HTR-8/SVneo (cell line): ENCODE results near the gene DDX41.
"Not testable (repeated sequence)": the region's sequence is repeated elsewhere in the genome, so short reads cannot be mapped to it uniquely, and the experiment has no call there.

Source experiments
- DNase-seq: peaks from one replicate; pipeline ENCODE4 v3.0.0; 2011; ENCODE audit warnings: low spot score, mixed read lengths; ENCODE audit not compliant: insufficient read length
- FAIRE-seq: peaks from 2 replicates; lab custom pipeline; 2011; peaks lifted over from hg19 to GRCh38; lab: Jason Lieb, UNC

Gene DDX41

DNA sequence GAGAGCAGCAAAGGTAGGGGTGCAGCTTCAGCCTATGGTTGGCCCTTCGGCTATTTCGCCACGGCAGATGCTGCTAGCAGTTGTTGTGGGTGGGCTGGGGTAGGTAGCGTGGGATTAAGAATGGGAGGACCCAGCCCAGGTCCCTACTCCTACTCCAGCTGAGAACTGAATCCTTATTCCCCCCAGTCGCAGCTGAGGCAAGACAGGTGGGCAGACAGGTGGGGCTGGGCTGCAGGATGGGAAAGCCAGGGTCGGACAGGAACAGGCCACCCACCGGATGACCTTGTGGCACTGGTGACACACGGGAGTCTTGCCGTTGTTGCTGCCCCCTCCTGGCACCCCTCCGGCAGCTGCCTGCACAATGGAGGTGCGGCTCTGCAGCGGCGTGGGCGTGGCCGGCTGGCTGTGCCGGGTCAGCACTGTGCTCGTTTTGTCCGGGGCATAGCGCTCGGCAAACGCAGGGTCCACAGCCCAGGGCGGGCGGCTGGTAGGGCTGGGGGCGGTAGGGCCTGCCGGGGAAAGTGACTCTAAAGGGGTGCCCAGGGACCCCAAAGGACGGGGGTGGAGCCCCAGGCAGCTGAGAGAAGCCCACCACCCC lies 27.5 kb downstream of the DDX41 start:
- FAIRE-seq (no peak), DNase-seq (no peak)

DNA sequence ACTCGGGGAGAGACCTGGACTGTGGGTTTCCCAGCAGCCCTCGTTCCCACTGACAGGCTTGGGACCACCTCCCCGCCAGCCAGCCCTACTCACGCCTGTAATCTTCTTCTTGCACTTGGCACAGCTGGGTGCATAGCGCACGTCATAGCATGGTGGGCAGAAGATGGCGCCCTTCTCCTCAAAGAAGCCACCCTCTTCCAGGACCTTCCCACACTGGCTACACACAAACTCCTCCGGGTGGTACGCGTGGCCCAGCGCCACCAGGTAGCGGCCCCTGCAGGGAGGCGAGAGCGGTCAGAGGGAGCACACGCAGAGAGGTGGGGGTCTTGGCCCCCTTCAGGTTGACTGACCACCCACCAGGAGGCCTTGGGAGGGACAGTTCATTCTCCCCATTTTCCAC lies 28.8 kb downstream of the DDX41 start:
- DNase-seq: no peak
- FAIRE-seq: no peak

DNA sequence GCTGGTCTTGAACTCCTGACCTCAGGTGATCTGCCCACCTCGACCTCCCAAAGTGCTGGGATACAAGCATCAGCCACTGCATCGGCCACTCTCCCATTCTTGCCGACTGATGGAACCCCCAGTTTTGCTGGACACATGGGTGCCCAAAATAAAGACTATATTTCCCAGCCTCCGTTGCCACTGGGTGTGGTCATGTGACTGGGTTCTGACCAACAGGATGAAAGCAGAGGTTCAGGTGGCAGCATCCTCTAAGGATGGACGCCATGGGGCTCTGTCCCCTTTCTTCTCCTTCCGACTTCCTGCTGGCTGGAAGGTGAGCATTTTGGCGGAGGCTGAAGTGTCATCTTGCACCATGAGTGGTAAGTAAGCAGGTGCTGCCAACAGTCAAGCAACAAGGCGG lies 29.6 kb downstream of the DDX41 start:
- DNase-seq (no peak), FAIRE-seq (no peak)

DNA sequence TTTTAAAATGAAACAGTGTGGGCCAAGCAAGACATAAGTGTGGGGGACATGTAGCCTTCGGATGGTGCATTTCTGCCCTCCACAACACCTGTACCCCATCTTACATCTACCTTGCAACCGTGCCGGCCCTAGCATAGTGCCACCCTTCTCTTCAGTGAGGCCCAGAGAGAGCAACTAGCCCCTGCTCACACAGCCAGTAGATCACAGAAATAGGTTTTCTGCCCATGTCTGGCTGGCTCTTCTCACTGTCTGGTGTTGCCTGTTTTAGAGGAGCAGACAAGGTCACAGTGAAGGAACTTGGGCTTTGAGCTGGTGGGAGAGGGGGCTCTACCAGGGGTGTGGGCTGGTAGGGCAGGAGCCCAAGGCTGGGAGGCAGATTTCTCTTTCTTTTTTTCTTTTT lies 30.5 kb downstream of the DDX41 start:
- FAIRE-seq (no peak), DNase-seq (no peak)

DNA sequence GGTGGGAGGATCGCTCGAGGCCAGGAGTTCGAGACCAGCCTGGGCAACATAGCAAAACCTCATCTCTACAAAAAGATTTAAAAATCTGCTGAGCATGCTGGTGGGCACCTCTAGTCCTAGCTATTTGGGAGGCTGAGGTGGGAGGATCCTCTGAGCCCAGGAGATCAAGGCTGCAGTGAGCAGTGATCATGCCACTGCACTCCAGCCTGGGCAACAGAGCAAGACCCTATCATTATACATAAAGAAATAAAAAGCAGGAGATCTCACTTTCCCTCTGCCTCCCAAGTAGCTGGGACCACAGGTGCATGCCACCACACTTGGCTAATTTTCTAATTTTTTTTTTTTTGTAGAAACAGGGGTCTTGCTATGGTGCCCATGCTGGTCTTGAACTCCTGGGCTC lies 31.0 kb downstream of the DDX41 start:
- not testable (repeated sequence) for FAIRE-seq

DNA sequence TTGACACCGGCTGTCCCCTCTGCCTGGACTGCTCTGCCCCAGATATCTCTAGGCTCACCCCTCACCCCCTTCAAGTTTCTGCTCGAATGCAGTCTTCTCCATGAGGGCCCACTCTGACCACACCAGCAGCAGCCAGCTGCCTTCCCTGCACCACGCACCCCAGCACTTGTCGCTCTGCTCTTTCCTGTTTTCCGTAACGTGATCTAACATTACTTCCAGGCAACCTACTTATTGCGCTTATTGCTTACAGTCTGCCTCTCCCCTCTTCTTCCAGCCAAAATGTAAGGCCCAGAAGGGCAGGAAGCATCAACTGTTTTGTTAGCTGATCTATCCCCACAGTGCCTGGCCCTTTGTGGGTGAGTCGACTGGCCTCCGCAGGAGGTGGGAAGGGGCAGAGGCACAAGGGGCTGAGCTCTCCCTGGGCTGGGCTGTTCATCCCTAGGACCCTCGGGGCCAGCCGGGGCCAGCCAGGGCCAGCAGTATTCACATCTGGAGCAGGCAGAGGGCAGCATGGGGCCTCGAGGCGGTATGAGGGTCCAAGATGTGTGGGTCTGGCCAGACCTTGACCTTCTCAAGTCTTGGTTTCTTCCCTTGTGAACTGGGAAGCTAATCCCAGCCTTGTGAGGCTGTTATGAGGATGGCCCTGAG lies 31.7 kb downstream of the DDX41 start:
- no peak for FAIRE-seq
- DNase-seq: no peak

More for the DNA sequence above, 31.0 kb downstream of the DDX41 start:
- not testable (repeated sequence) for DNase-seq

DNA sequence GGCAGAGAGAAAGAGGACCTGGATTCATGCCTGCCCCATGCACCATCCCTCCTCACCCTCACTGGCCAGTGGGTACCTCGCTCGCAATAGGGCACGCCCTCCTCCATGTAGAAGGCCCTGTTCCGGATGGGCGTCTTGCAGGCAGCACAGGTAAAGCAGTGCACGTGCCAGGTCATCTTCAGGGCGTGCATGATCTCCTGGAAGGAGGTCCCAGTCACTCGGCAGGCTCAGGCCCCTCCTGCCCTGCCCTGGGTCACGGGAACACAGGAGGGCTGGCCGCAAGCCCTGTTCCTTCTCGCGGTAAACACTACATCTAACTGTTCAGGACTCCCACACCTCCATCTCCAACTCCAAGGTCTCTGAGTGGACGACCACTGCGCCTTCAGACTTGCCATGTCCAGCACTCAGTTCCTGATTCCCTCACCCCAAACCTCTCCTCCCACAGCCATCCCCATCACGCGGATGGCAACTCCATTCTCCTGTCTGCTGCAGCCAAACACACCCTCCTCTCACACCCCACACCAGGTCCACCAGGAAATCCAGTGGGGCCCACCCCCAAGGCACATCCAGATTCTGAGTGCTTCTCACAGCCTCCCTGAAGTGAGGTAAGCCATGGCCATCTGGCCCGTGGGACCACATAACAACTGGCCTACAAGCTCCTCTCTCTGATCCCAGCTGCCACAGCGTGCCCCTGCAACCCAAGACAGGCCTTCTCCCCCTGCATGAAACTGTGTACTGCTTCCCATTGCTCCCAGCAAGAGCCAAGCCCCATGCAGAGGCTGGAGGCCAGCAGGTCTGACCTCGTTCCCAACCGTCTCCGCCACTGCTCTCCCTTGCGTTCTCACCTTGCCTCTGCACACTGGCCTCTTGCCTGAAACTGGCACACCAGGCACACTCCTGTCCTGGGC lies 32.5 kb downstream of the DDX41 start:
- no peak for FAIRE-seq
- no peak for DNase-seq

DNA sequence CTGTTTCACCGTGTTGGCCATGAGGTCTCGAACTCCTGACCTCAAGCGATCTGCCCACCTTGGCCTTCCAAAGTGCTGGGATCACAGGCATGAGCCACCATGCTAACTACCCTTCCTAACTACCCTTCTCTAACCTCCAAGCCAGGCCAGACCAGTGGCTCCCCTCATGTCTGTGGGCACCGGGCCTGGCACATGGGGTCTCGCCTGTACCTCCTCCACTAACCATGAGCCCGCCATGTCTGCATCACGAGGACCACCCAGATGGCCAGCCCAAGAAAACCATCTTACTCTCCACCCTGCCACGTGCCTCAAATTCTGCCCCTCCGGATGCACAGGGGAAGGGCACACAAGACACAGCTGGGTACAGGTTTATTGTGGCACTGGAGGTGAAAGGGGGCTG lies 33.7 kb downstream of the DDX41 start:
- FAIRE-seq (no peak), DNase-seq (no peak)

DNA sequence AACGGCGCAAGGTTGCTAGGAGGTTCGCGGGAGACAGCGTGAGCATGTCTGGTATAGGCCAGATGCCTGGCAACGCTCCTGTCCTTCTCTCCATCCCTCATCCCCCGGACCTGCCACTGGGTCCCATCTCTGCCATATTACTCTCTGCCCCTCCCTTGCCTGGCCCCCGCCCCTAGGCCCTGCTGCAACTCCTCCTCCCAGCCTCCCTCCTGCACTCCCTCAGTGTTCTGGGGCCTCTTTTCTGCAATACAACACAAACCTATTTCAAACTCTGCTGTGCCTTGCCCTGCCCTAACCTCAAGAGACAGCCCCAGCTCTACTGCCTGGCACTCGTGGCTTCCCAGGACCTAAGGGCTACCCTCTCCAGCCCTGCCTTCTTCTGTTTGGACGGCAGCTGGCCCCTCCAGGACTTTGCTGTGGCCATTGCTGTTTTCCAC lies 34.4 kb downstream of the DDX41 start:
- DNase-seq: no peak
- FAIRE-seq: no peak

DNA sequence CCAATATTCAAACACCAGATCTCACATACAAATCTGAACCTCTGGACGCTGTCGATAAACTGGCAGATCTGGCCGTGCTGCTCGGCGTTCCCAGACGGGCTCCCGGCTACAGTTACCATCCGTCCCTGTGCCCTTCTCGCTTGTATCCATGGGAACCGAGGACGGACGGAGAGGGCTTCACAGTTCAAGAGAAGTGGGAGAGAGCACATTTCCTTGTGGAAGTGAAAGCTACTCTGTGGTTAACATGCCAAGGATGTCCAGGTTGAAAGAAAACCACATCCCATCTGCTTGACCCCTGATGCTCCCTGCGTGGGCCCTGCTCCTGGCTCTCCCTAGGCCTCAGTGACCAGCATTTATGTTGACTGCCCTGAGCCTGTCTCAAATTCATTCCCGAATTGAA lies 37.0 kb downstream of the DDX41 start:
- DNase-seq: no peak
- FAIRE-seq: no peak

DNA sequence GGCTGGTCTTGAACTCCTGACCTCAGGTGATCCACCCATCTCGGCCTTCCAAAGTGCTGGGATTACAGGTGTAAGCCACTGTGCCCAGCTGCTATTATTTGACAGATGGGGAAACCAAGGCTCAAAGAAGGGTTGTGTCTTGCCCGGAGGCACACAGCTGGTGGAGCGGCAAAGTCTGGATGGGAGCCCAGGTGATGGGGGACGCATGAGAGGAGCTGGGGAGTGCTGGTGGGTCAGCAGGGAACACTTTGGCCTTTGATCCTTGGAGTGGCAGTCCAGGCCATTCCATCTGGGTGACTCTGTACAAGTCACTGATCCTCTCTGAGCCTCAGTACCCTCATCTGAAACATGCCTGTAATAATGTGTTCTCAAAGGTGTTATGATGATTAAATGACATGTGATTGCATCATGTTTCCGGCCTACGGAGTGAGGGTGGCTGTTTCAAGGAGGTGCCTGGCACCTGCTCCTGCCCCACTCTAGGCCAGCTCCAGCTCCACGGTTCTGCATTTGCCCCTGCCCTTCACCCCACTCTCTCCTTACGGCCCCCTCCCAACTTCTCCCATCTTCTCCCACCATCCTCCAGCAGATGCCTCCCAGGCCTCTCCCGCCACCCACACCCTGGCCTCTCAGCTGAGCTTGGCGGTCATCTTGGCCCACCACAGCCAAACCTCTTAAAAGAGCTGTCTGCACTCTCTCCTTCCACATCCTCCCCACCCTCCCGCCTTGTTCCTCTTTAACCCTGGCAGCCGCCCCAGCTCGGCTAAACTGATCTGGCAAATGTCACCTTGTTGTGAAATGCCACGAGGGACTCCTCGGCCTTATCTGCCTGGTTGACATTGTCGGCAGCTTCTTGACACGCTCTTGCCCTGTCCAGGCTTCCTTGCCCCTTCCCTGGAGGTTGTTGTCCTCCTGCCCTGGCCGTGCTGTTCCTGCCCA lies 37.8 kb downstream of the DDX41 start:
- no peak for DNase-seq
- no peak for FAIRE-seq

DNA sequence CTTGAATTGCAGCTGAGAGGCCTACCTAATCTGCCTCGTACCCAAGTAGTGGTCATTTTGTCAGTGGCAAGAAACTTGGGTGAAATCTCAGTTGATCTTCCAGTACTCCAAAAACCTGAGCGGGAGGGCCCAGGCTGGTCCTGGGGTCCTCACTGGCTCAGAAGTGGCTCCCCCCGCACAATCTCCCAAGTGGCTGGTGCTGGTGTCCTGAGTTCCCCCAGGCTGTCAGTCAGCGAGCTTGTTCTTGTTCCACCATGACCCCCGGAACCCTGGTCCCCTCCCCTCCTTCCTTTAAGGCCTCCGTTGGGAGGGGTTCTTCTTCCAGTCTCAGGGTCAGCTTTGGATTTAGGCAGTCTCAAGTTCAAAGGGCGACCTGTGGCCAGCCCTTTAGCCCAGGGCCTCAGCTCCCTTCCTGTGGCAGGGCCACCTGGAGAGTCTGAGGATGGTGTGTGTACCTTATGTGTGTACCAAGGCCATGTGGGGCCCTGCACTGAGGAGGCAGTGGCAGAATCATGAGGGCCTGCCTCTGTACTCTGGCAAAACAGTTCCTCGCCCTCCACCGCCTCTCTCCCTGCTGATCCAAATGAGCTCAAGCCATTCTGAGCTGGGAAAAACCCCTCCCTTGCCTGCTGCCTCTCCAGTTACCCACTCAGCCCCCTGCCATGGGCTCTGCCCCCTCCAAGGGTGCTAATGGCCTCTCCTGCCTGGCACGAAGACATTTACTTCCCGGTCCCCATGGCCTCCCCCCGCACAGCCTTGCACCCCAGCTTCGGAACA lies 38.9 kb downstream of the DDX41 start:
- DNase-seq (no peak), FAIRE-seq (no peak)

DNA sequence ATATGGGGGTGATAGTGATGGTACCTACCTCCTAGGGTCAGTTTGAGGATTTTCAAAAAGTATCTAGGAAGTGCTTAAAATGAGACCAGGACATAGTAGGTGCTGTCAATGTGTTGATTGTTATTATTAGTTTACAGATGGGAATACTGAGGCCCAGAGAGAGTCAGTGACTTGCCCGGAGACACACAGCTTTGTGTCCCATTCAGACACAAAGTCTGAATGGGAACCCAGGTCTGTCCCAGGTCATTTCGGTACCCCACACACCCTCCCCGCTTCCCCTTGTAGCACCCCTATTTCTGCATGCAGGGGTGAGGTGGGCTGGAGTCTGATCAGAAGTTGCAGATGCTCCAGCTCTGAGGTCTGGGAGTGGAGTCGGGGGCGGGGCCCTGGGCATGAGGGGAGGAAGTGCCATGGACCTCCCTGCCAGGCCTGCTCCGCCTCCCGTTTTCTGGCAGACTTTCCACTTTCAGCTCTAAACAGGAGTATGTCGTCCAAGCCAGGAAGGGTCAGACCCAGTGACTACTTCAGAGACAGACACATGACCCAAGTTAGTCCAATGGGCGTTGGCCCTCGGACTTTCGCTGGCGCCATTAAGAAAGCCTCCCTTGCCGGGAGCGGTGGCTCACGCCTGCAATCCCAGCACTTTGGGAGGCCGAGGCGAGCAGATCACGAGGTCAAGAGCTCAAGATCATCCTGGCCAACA lies 40.1 kb downstream of the DDX41 start:
- FAIRE-seq (no peak), DNase-seq (no peak)

DNA sequence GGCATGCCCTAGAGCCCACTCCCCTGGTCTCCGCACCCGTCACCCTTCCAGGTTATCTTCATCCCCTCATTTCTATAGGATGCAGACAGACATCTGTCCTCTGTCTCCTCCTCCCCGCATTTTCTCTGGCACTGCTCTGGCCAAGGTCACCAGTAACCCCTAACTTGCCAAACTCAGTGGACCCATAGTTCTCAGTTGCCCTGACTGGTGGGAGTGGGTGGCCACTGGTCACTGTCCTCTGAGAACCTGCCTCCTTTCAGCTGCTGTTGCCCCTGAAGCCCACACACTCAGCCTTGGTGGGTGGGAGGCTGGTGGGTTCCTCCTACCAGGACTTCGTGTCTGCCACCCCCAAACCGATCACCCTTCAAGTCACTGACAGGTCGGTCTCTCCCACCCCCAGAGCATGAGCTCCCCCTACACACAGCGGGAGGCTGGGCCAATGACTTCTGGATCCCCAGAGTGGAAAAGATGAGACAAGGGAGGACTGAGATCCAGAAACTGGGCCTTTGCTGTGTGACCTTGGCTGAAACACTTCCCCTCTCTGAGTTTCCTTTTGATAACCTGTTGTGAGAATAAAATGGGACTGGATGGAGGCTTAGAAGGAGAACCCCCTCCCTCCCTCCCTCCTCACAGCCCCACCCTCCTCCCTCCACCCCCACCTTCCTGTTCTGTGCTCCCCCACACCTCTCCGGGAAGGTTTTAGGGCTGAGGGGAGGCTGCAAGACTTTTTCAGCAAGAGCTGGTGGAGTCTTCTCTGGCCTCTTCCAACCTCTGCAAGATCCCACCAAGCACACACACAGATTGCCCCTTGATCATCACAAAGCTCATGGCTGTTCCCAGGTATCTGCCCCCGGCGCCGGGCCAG lies 41.0 kb downstream of the DDX41 start:
- FAIRE-seq (no peak), DNase-seq (no peak)

DNA sequence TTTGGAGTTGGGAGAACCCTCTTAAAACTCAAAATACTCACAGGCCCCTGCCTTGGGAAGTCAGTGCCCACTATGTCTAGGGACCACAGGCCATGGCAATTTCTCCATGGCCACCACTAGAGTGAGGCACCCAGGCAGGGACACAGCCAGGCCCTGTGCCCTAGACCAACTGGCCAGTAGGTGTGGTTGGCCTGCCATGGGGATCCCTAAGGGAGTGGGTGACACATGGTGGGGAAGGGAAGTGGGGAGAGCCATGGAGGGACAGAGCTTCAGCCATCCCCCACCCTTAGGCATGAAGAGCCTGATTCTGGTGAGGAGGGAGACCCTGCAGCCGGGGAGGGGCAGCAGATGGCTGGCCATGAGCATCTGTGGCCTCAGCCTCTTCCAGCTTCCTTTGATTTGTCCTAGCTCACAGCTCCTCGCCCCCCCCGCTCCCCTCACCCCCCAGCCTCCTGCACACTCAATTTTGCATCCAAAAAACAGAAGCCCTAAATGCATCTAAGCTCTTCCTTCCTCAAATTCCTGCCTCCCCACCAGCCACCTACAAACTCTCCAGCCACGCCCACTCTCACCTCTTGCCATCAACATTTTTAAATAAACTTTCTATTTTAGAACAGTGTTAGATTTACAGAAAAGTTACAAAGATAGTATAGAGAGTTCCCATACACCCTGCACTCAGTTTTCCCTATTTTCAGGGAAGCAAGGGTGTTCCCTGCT lies 41.8 kb downstream of the DDX41 start:
- DNase-seq (no peak), FAIRE-seq (no peak)

DNA sequence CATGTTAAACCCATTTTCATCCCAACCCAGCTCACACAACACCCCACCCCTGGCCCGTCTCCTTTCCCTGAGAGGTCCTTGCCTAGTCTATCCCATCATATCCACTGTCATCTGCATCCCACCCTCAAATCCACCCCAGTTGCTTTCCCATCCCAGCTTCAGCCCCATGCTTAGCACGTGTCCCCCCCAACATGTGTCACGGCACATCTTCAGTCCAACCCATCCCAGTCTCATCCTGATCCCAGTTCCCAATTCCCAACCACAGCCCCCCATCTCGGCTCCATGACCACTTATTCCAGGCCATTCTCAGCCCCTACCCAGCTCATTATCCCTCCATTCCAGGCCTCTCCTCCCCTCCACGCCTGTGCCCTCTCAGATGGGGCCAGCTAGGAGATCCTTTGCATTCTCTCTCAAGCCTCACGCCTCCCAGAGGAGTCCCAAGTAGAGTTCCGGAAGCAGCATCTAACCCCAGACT lies 42.7 kb downstream of the DDX41 start:
- DNase-seq (no peak), FAIRE-seq (no peak)

DNA sequence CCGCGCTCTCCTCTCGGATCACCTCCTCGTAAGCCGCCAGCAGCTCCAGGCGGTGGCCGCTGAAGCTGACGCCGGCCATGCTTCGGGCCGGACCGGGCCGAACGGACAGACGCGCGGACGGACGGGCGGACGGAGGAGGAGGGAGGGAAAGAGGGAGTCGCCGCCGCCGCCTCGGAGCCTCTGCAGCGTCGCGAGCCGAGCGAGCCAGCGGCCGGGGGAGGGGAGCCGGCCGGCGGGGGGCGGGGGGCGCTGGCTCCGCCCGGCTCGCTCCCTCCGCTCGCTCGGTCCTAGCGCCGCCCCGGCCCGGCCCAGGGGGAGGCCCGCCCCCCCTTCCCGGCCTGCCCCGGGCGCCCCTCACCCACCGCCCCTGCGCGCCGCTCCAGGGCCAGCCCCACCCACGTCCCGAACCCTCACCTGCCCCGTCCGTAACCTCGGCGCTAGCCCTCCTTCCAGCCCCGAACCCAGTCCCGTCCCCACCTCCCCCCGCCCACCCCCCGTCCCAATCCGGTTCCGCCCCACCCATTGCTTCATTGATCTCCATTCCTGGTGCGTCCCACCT lies 43.2 kb downstream of the DDX41 start, which contains the start of gene DBN1:
TSS of gene DBN1 (minus strand) at position 192 of the 559 bp plus-strand sequence. CDS start at position 79, 113 bp downstream.
- FAIRE-seq (no peak), DNase-seq (no peak)
